Adipocyte (in vitro differentiated cells): ENCODE data around the gene ZBTB24.

ENCODE experiments used
- DNase-seq: peaks from one replicate; pipeline ENCODE4 v3.0.0-alpha.2; 2015; ENCODE audit warnings: low read depth
- H3K27me3 ChIP-seq: replicated peaks from 2 replicates; pipeline ENCODE4 v1.7.0; 2013; ENCODE audit warnings: mild to moderate bottlenecking, low read length, moderate library complexity; ENCODE audit not compliant: control insufficient read depth, insufficient read depth
- H3K36me3 ChIP-seq: 2 replicates; pipeline ENCODE4 v1.7.0; 2013; ENCODE audit warnings: low read length, mild to moderate bottlenecking, moderate library complexity; ENCODE audit not compliant: control insufficient read depth, insufficient read depth, severe bottlenecking
- H3K4me1 ChIP-seq: 2 replicates; pipeline ENCODE4 v1.7.0; 2013; ENCODE audit warnings: mild to moderate bottlenecking, low read length, moderate library complexity; ENCODE audit not compliant: control insufficient read depth, insufficient read depth
- H3K4me3 ChIP-seq: 2 replicates; pipeline ENCODE4 v1.7.0; 2013; ENCODE audit warnings: mild to moderate bottlenecking, low read length, moderate library complexity
- H3K9ac ChIP-seq: 2 replicates; pipeline ENCODE4 v1.7.0; 2013; ENCODE audit warnings: mild to moderate bottlenecking, low read length, moderate library complexity
- H3K9me3 ChIP-seq: 2 replicates; pipeline ENCODE4 v1.7.0; 2013; ENCODE audit warnings: mild to moderate bottlenecking, low read length, moderate library complexity; ENCODE audit not compliant: control insufficient read depth

Gene ZBTB24

DNA sequence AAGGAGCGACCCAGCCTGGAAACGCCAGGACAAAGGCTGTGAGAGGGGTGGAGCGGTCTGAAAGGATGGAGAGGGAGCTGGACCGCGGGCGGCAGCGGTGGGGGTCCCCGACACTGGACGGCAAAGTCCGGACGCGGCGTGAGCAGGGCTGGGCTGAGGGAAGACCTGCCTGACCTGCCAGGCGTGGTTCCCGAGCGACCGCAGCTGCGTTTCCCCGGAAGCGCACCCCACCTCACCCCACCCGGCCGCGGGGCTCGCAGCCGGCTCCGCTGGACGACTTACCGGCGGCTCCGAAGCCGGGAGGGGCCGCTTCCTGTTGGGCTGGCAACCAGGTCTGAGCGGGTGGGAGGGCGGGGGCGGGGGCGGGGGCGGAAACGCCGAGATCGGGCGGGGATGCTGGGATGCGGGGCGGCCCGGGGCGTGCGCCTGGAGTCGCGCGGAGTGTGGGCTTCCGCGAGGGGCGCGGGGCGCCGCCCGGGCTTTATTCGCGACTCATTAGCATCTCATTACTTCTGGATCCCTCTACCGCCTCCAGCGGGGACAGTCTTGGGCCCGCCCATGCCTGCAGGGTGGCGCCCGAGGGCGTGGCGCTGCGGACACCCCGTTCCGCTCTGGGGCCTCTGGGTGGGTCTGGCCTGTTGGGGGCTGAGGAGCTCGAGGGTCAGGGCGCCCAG, 27.4 kb downstream of the ZBTB24 start, which contains the start of gene MICAL1:
Gene MICAL1 (minus strand): TSS at position 336 of the 674 bp plus-strand sequence. CDS start 1,576 bp downstream, outside the sequence.
- DNase-seq, result peak; percentile 72
- Histone ChIP-seq H3K4me1 (peaks cover 25% of the 10 kb centered on the region), H3K27me3 (no peaks in the 10 kb centered on the region), H3K9me3 (no peaks in the 10 kb centered on the region), H3K4me3 (peak within 1 kb of the TSS; percentile 87), H3K36me3 (peaks cover 10% of the 10 kb centered on the region), H3K9ac (peak within 1 kb of the TSS; percentile 90)

DNA sequence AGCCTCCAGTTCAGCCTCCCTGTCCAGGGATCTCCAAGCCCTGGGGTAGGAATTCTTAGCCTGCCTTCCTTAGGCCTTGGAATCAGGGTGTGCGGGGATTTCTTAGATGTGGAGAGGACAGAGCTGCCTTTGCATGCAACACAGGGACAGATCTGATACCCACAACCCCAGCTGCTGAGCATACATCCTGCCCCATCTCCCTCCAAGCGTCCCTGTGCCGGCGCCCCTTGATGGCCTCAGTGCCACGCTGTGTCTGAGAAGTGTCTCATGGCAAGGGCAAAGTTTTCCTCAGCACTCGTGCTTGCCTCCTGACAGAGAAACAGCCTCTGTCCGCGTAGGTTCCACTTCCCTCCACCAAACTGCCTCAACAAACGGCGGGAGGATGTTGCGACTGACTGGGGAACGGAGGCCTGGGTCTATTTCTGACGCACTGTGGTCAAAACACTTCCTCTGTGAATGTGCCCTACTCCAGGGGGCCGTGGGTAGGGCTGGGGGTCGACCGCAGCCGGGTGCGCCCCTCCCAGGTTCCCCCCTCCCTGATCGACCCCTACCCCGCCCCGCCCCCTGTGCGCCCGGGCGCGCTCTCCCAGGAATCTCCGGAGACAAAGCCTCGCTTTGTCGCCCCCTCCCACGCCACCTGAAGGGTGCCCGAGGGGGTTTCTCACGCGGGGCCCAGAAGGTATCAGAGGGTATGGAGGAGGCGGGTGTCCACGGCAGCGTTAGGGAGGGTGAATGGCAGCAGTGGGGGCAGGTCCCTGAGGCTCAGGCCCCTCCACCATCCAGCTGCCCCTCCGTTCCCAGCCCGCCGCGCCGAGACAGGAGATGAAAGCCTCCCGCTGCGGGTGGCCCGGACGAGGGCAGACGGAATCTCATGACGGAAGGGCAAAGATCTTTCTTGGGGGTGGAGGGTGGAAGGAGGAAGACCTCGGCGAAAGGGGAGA, 28.3 kb downstream of the ZBTB24 start:
- Histone ChIP-seq H3K9ac (peak overlapping the region; percentile 87), H3K36me3 (peaks cover 10% of the 10 kb centered on the region), H3K4me3 (peak overlapping the region; percentile 87), H3K27me3 (no peaks in the 10 kb centered on the region), H3K9me3 (no peaks in the 10 kb centered on the region), H3K4me1 (peaks cover 25% of the 10 kb centered on the region)
- DNase-seq, result peak; percentile 47

GRCh38 chr6:109453594-109454495, 29.2 kb downstream of the ZBTB24 start:
- no peak for DNase-seq
- peaks cover 10% of the 10 kb centered on the region for H3K36me3 ChIP-seq
- H3K9me3 ChIP-seq, result no peaks in the 10 kb centered on the region
- H3K9ac ChIP-seq, result peak overlapping the region; percentile 87
- H3K27me3 ChIP-seq, result no peaks in the 10 kb centered on the region
- H3K4me3 ChIP-seq, result peak overlapping the region; percentile 87
- peaks cover 25% of the 10 kb centered on the region for H3K4me1 ChIP-seq

DNA sequence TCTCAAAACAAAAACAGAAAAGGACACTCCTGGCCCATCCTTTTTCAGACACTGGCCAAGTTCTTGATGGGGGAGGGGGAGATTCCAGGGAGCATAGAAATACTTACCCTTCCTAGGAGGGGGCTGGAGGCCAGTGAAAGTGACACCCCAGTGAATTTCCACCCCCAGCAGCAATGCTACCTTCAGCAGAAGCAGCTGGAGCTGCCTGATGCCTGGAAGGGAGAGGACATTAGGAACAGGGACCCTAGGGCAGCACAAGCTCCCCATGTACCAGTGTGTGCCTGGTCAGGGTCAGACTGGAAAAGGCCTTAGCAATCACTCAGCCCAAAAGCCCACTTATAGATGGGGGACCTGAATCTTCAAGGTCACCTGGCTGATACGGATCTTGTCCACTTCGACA, 29.9 kb downstream of the ZBTB24 start:
- no peaks in the 10 kb centered on the region for H3K27me3 ChIP-seq
- no peak for DNase-seq
- no peaks in the 10 kb centered on the region for H3K9me3 ChIP-seq
- no peak overlapping the region for H3K9ac ChIP-seq
- peaks cover 25% of the 10 kb centered on the region for H3K4me1 ChIP-seq
- no peak overlapping the region for H3K4me3 ChIP-seq
- H3K36me3 ChIP-seq, result peaks cover 10% of the 10 kb centered on the region

- H3K9me3 ChIP-seq, result no peaks in the 10 kb centered on the region
- peaks cover 10% of the 10 kb centered on the region for H3K36me3 ChIP-seq
- H3K4me1 ChIP-seq, result peaks cover 18% of the 10 kb centered on the region
- no peak overlapping the region for H3K4me3 ChIP-seq
- no peaks in the 10 kb centered on the region for H3K27me3 ChIP-seq
- DNase-seq, result no peak
- H3K9ac ChIP-seq, result no peak overlapping the region
Measured at GRCh38 chr6:109452181-109452580, 30.8 kb downstream of the ZBTB24 start.

- no peak for DNase-seq
- H3K4me1 ChIP-seq, result peaks cover 11% of the 10 kb centered on the region
- H3K36me3 ChIP-seq, result peaks cover 14% of the 10 kb centered on the region
- no peak overlapping the region for H3K9ac ChIP-seq
- H3K27me3 ChIP-seq, result no peaks in the 10 kb centered on the region
- no peak overlapping the region for H3K4me3 ChIP-seq
- H3K9me3 ChIP-seq, result no peaks in the 10 kb centered on the region
Measured at GRCh38 chr6:109451376-109451775, 31.6 kb downstream of the ZBTB24 start.

GRCh38 chr6:109450801-109451200, 32.2 kb downstream of the ZBTB24 start:
- Histone ChIP-seq H3K9ac (no peak overlapping the region), H3K36me3 (peaks cover 20% of the 10 kb centered on the region), H3K27me3 (no peaks in the 10 kb centered on the region), H3K4me1 (peaks cover 9% of the 10 kb centered on the region), H3K9me3 (no peaks in the 10 kb centered on the region), H3K4me3 (no peak overlapping the region)
- DNase-seq, result no peak

DNA sequence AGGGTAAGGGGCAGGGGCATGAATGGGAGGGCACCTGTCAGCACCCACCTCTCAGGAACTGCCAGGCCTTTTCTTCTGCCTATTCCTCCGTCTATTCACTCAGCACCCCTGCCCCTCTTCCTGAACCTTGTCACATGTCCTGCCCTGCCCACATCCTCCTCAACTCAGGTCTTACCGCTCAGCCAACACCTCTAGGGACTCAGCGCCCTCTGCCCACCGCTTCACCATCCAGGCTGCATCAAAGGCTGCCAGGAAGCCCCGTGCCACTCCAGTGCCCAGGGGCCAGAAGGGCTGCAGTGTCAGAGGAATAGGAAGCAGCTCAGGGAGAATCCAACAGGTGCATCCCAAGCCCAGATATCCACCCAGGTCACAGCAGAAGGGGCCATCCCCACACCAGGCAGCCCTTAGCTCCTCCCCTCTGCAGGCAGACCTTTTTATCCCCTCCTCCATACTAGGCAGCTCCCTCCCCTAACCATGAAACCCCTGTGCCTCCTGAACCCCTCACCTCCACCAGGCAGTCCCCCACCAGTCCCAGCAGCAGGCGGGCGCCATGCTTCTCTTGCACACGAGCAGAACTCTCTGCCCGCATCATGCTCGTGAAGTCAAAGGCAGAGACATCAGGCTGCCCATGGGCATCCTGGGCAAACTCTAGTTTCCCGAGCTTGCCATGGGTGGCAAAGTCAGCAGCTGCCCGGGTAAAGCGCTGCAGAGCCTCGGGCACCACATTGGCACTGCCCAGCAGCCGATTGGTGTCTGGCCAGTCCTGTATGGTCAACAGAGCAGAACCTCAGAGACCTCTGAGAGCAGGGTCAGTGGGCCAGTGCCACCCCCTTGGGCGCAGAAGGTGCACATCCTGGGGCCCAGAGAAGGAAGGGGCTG, 33.0 kb downstream of the ZBTB24 start:
- no peak for DNase-seq
- peaks cover 9% of the 10 kb centered on the region for H3K4me1 ChIP-seq
- H3K27me3 ChIP-seq, result no peaks in the 10 kb centered on the region
- H3K9me3 ChIP-seq, result no peaks in the 10 kb centered on the region
- H3K36me3 ChIP-seq, result peaks cover 27% of the 10 kb centered on the region
- H3K4me3 ChIP-seq, result no peak overlapping the region
- H3K9ac ChIP-seq, result no peak overlapping the region

DNA sequence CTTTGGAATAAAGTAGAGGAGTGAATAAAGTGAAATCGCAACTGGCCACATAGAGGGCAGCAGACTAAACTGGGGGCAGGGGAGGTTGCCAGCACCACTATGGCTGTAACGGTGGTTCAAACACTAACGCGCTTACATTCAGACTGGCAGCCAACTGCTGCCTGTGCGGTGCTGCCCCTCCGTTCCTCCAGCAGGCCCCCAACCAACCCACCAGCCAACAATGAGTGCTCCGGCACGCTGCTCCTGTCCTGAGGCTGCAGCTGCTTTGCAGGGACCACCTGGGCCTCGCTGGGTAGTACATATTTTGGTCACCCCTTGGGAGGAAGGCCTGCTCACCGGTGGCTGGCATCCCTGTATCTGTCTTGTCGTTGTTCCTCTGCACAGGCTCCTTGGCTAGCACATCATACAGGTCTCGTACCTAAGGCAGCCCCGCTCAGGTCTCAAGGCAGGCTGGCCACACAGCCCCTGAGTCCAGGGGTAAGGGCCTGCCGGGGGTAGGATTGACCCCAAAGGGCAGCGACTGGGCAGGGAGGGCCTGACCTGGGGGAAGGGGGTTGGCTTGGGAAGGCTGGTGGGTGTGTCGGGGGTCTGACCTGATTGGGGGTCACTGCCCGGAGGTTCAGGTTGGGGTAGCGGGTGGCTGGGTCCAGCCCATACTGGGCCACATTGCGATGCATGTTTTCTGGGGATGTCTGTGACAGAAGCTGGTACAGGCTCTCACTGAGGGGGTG, 33.8 kb downstream of the ZBTB24 start:
- H3K27me3 ChIP-seq, result no peaks in the 10 kb centered on the region
- H3K9ac ChIP-seq, result no peak overlapping the region
- DNase-seq, result no peak
- H3K4me1 ChIP-seq, result peaks cover 4% of the 10 kb centered on the region
- peaks cover 35% of the 10 kb centered on the region for H3K36me3 ChIP-seq
- H3K9me3 ChIP-seq, result no peaks in the 10 kb centered on the region
- no peak overlapping the region for H3K4me3 ChIP-seq

DNA sequence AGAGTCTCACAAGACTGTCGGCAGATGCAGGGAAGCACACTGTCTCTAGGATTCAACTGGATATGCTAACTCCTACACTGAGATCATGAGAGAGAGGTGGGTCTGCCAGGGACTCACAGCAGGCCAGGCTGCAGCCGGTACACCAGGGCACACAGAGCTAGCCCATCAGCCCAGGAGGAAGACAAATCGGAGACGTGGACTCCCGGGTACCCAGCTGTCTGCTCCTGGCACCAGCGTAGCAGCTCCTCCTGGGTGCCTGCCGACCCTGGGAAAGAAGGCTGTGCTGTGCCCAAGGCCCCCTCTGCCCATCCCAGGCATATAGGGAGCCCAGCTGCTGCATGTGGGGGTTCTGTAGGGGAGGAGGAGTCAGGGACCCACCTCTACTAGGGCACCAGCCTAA, 34.4 kb downstream of the ZBTB24 start:
- Histone ChIP-seq H3K4me3 (no peak overlapping the region), H3K4me1 (no peaks in the 10 kb centered on the region), H3K9me3 (no peaks in the 10 kb centered on the region), H3K36me3 (peaks cover 42% of the 10 kb centered on the region), H3K9ac (no peak overlapping the region), H3K27me3 (no peaks in the 10 kb centered on the region)
- no peak for DNase-seq
